GM18526 (cell line): ENCODE results near the gene SDK1.

Experiments
- POLR2A ChIP-seq: IDR thresholded peaks from 3 replicates; pipeline ENCODE4 v1.6.1; 2011; ENCODE audit not compliant: insufficient read length; ENCODE audit errors: extremely low read depth

The SDK1 gene

GRCh38 chr7:4144172-4144701, 843.2 kb downstream of the SDK1 start:
- TF ChIP-seq POLR2A: no peak

- no peak for TF ChIP-seq POLR2A
Observed at GRCh38 chr7:4144811-4145510, 843.9 kb downstream of the SDK1 start.

- no peak for TF ChIP-seq POLR2A
Observed at GRCh38 chr7:4145576-4145975, 844.5 kb downstream of the SDK1 start.

- TF ChIP-seq POLR2A: no peak
Observed at GRCh38 chr7:4147926-4148620, 847.0 kb downstream of the SDK1 start.

GRCh38 chr7:4149236-4149635, 848.2 kb downstream of the SDK1 start:
- TF ChIP-seq POLR2A: no peak

GRCh38 chr7:4149645-4150044, 848.6 kb downstream of the SDK1 start:
- TF ChIP-seq POLR2A: no peak

- no peak for TF ChIP-seq POLR2A
Observed at GRCh38 chr7:4150731-4151130, 849.7 kb downstream of the SDK1 start.

GRCh38 chr7:4151524-4151923, 850.5 kb downstream of the SDK1 start:
- no peak for TF ChIP-seq POLR2A

GRCh38 chr7:4151926-4152549, 851.0 kb downstream of the SDK1 start:
- TF ChIP-seq POLR2A: no peak

GRCh38 chr7:4154882-4155535, 854.0 kb downstream of the SDK1 start:
- no peak for TF ChIP-seq POLR2A

GRCh38 chr7:4156190-4156589, 855.1 kb downstream of the SDK1 start:
- TF ChIP-seq POLR2A: no peak

- no peak for TF ChIP-seq POLR2A
Observed at GRCh38 chr7:4157651-4158050, 856.6 kb downstream of the SDK1 start.

- no peak for TF ChIP-seq POLR2A
Observed at GRCh38 chr7:4158441-4159153, 857.5 kb downstream of the SDK1 start.

GRCh38 chr7:4159154-4159501, 858.1 kb downstream of the SDK1 start:
- no peak for TF ChIP-seq POLR2A
